OCI-LY7 (cell line): ENCODE results near the gene CTNNA3.

Experiments used
- CTCF ChIP-seq: fragments of 200-600 bp; sonication (generic); conservative IDR thresholded peaks from 2 replicates; pipeline ENCODE4 v1.5.1; 2014; ENCODE audit warnings: mild to moderate bottlenecking, antibody characterized with exemption, low read length, moderate library complexity, mixed read lengths
- EZH2phosphoT487 ChIP-seq: fragments of 200-600 bp; sonication (generic); IDR thresholded peaks from 2 replicates; pipeline ENCODE4 v1.6.1; 2018; ENCODE audit warnings: low read depth, borderline replicate concordance, mild to moderate bottlenecking, mixed run types, antibody characterized with exemption, low read length, moderate library complexity, mixed read lengths

- TF ChIP-seq CTCF (no peak), EZH2phosphoT487 (no peak)
Measured at GRCh38 chr10:66378117-66378876, 1317.7 kb downstream of the CTNNA3 start.
